ENCODE measurements around the gene TMEM51. TPM values are rescaled to one million over a fixed set of nuclear protein-coding genes. Genes with fewer than 3 reads are reported as not detected.

The TMEM51 gene
- total and polyA plus RNA-seq, 2 of the 13 experiments (the other 11 are each of a cell fraction or from before 2014, with no cell fraction given) = 12.2 to 22.3 TPM

DNA sequence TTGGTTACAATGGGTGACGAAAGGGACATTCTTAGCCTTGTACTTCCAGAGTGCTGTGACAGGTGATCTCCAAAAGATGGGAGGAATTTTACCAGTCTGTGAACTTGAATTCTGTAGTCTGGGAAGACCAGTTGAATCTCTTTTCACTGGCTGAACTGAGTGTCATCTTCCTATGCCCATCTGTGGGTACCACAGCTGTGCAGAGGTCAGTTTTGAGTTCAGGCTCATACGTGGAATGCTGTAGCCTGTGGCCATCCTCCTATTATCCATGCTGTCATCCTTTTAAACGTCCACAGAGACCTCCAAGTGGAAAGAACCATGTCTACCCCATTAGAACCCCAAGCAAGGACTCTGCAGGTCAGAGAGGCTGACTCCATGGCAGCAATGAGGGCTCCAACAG lies 32.1 kb downstream of the TMEM51 start:
- Histone ChIP-seq H3K79me2 (ENCODE audit: insufficient read depth, low read length) (peaks cover 69% of the 10 kb centered on the region), H4K20me1 (ENCODE audit: insufficient read depth, low read length) (peaks cover 27% of the 10 kb centered on the region), H3K4me2 (ENCODE audit: low read depth, low read length) (no peak overlapping the region), H2AFZ (ENCODE audit: low read length) (no peak overlapping the region), H3K36me3 (replicated peaks in 1 of 2; ENCODE audit: control insufficient read depth in 1 of 2, insufficient read depth in 2 of 2, low read length in 2 of 2) (peaks cover 0 to 26% of the 10 kb centered on the region in 2 experiments; a peak in 2 of 5 replicates), H3K4me1 (ENCODE audit: insufficient read depth, low read length) (peaks cover 96% of the 10 kb centered on the region), H3K27ac (ENCODE audit: extremely low read length, insufficient read depth, low read length) (no peak overlapping the region), H3K9me3 (ENCODE audit: low read length) (no peaks in the 10 kb centered on the region), H3K27me3 (ENCODE audit: control insufficient read depth in 1 of 2, insufficient read depth in 2 of 2, low read length in 2 of 2) (no peaks in the 10 kb centered on the region), H3K4me3 (replicated peaks in 1 of 3; ENCODE audit: insufficient read depth in 1 of 3, low read depth in 2 of 3, low read length in 3 of 3) (no peak overlapping the region), H3K9ac (ENCODE audit: insufficient read depth, low read depth, low read length) (no peak overlapping the region)
- ChIA-PET CTCF (ENCODE audit: low intra/inter-chr PET ratio, low total read pairs) (no interaction called here), POLR2A (no interaction called here)
- intact Hi-C loops (cut with micrococcal nuclease; ENCODE audit: unreplicated experiment) (loop anchor here (5.0 kb wide), 1 partner anchor 33 kb away; the partner anchor contains the start of gene TMEM51), in situ Hi-C loops (cut with HindIII; ENCODE audit: extremely low pct_ligation_motif_present, low pct_unique_long_range_greater_than_20kb) (no loop called here)
- TF ChIP-seq HMGXB3 (CRISPR knock-in tag; IDR thresholded peaks at IDR 0.05; ENCODE audit: borderline replicate concordance) = no peak
- TF ChIP-seq HNRNPK (IDR thresholded peaks at IDR 0.05; ENCODE audit: low read depth, low read length, poor library complexity, severe bottlenecking) = no peak
- TF ChIP-seq SP2 (CRISPR knock-in tag; IDR thresholded peaks at IDR 0.05) = no peak
- TF ChIP-seq YY1 (IDR thresholded peaks at IDR 0.05; ENCODE audit: insufficient read depth, insufficient replicate concordance, low read depth, low read length) = no peak
- TF ChIP-seq SRY (CRISPR knock-in tag; IDR thresholded peaks at IDR 0.05) = no peak
- TF ChIP-seq PLSCR1 (CRISPR knock-in tag; IDR thresholded peaks at IDR 0.05; ENCODE audit: borderline replicate concordance) = no peak
- ATAC-seq (no peak), FAIRE-seq (no peak), DNase-seq (ENCODE audit: low spot score) (no peak)
- 73% methylated on average over 3 of the region's 3 CpGs for WGBS (ENCODE audit: low lambda C conversion rate)
- BruUV-seq (replicated peaks) = no TSS peak
